ENCODE data around the gene RAB40C.

DNA sequence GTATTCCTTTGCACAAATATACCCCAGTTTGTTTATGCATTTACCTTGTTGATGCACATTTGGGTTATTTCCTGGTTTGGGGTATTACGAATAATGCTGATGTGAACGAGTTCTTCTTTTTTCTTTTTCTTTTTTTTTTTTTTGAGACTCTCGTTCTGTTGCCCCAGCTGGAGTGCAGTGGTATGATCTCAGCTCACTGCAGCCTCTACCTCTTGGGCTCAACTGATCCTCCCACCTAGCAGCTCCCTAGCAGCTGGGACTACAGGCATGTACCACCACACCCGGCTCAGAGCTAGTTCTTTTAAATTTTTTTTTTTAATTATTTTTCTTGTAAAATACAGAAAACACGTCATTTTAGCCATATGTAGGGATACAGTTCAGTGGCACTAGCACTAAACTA is 14.1 kb downstream of the RAB40C start:
- TF ChIP-seq, protein P1, sequence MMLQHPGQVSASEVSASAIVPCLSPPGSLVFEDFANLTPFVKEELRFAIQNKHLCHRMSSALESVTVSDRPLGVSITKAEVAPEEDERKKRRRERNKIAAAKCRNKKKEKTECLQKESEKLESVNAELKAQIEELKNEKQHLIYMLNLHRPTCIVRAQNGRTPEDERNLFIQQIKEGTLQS (IDR thresholded peaks at IDR 0.05; ENCODE audit: borderline replicate concordance, extremely low read depth, low read depth, low read length), result no peak
- TF ChIP-seq RAD51 (IDR thresholded peaks at IDR 0.05) (no peak), SMC3 (IDR thresholded peaks at IDR 0.05; ENCODE audit: borderline replicate concordance, low read length) (no peak), EP300 (IDR thresholded peaks at IDR 0.05; ENCODE audit: borderline replicate concordance in 1 of 2, control insufficient read depth in 1 of 2, low read depth in 2 of 2, low read length in 2 of 2) (no peak), TAF1 (IDR thresholded peaks at IDR 0.05; ENCODE audit: borderline replicate concordance, low read depth, low read length) (no peak)
